ENCODE measurements around the gene UBE2E3. TPM values are rescaled to one million over a fixed set of nuclear protein-coding genes. Genes with fewer than 3 reads are reported as not detected.
A peak's percentile ranks its signal among the peaks of the same experiment; 100 is the strongest.

UBE2E3 gene
- total RNA-seq, 1 experiment from 2014 or later, result 91.3 TPM

- no peak for TF ChIP-seq POLR2AphosphoS5 (IDR thresholded peaks at IDR 0.05; ENCODE audit: low read depth, low read length)
- H3K4me3 ChIP-seq (ENCODE audit: low read depth in 2 of 2, low read length in 2 of 2), result no peak overlapping the region
- intact Hi-C loops (cut with micrococcal nuclease; ENCODE audit: unreplicated experiment), result no loop called here
- no TSS peak for BruUV-seq (replicated peaks)
- H3K9me3 ChIP-seq (ENCODE audit: control insufficient read depth, insufficient read depth, low read depth, low read length), result no peaks in the 10 kb centered on the region
- H3K27ac ChIP-seq (ENCODE audit: low read length), result no peak overlapping the region
- no peak for DNase-seq (ENCODE audit: low read depth, low spot score)
- peaks cover 4% of the 10 kb centered on the region; the same call in 1 of the 2 replicates for H3K36me3 ChIP-seq (ENCODE audit: control insufficient read depth, insufficient read depth, low read length)
- POLR2A ChIA-PET, result no interaction called here
- H3K27me3 ChIP-seq (ENCODE audit: control insufficient read depth, insufficient read depth, low read length), result no peaks in the 10 kb centered on the region
- in situ Hi-C loops (cut with HindIII; ENCODE audit: low pct_unique_long_range_greater_than_20kb, low sequenced_read_pairs), result no loop called here
- ATAC-seq, result no peak
- no peaks in the 10 kb centered on the region for H3K4me1 ChIP-seq (ENCODE audit: control insufficient read depth, insufficient read depth, low read length)
- CTCF ChIA-PET, result no interaction called here
These were observed 94.1 kb downstream of the UBE2E3 start for GRCh38 chr2:181074457-181074856.

- no peaks in the 10 kb centered on the region for H3K27me3 ChIP-seq (ENCODE audit: control insufficient read depth, insufficient read depth, low read length)
- no peak overlapping the region for H3K4me3 ChIP-seq (ENCODE audit: low read depth in 2 of 2, low read length in 2 of 2)
- ChIA-PET CTCF (no interaction called here), POLR2A (no interaction called here)
- no peak for DNase-seq (ENCODE audit: low read depth, low spot score)
- in situ Hi-C loops (cut with HindIII; ENCODE audit: low pct_unique_long_range_greater_than_20kb, low sequenced_read_pairs) (no loop called here), intact Hi-C loops (cut with micrococcal nuclease; ENCODE audit: unreplicated experiment) (loop anchor here (5.0 kb wide), 1 partner anchor 641 kb away; no protein-coding TSS in a partner anchor)
- no peaks in the 10 kb centered on the region for H3K9me3 ChIP-seq (ENCODE audit: control insufficient read depth, insufficient read depth, low read depth, low read length)
- TF ChIP-seq POLR2AphosphoS5 (IDR thresholded peaks at IDR 0.05; ENCODE audit: low read depth, low read length) (no peak), SIN3A (IDR thresholded peaks at IDR 0.05; ENCODE audit: borderline replicate concordance, insufficient read depth, low read depth, low read length) (no peak), TCF7L2 (IDR thresholded peaks at IDR 0.05; ENCODE audit: low read depth, low read length) (no peak)
- TF ChIP-seq, protein P1, sequence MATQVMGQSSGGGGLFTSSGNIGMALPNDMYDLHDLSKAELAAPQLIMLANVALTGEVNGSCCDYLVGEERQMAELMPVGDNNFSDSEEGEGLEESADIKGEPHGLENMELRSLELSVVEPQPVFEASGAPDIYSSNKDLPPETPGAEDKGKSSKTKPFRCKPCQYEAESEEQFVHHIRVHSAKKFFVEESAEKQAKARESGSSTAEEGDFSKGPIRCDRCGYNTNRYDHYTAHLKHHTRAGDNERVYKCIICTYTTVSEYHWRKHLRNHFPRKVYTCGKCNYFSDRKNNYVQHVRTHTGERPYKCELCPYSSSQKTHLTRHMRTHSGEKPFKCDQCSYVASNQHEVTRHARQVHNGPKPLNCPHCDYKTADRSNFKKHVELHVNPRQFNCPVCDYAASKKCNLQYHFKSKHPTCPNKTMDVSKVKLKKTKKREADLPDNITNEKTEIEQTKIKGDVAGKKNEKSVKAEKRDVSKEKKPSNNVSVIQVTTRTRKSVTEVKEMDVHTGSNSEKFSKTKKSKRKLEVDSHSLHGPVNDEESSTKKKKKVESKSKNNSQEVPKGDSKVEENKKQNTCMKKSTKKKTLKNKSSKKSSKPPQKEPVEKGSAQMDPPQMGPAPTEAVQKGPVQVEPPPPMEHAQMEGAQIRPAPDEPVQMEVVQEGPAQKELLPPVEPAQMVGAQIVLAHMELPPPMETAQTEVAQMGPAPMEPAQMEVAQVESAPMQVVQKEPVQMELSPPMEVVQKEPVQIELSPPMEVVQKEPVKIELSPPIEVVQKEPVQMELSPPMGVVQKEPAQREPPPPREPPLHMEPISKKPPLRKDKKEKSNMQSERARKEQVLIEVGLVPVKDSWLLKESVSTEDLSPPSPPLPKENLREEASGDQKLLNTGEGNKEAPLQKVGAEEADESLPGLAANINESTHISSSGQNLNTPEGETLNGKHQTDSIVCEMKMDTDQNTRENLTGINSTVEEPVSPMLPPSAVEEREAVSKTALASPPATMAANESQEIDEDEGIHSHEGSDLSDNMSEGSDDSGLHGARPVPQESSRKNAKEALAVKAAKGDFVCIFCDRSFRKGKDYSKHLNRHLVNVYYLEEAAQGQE (IDR thresholded peaks at IDR 0.05; ENCODE audit: insufficient read depth in 1 of 2, low read depth in 2 of 2, low read length in 1 of 2), result no peak
- TF ChIP-seq, protein P2, sequence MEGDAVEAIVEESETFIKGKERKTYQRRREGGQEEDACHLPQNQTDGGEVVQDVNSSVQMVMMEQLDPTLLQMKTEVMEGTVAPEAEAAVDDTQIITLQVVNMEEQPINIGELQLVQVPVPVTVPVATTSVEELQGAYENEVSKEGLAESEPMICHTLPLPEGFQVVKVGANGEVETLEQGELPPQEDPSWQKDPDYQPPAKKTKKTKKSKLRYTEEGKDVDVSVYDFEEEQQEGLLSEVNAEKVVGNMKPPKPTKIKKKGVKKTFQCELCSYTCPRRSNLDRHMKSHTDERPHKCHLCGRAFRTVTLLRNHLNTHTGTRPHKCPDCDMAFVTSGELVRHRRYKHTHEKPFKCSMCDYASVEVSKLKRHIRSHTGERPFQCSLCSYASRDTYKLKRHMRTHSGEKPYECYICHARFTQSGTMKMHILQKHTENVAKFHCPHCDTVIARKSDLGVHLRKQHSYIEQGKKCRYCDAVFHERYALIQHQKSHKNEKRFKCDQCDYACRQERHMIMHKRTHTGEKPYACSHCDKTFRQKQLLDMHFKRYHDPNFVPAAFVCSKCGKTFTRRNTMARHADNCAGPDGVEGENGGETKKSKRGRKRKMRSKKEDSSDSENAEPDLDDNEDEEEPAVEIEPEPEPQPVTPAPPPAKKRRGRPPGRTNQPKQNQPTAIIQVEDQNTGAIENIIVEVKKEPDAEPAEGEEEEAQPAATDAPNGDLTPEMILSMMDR (IDR thresholded peaks at IDR 0.05), result no peak
- no peak for ATAC-seq
- BruUV-seq (replicated peaks), result no TSS peak
- no peak overlapping the region for H3K27ac ChIP-seq (ENCODE audit: low read length)
- no peaks in the 10 kb centered on the region for H3K4me1 ChIP-seq (ENCODE audit: control insufficient read depth, insufficient read depth, low read length)
- H3K36me3 ChIP-seq (ENCODE audit: control insufficient read depth, insufficient read depth, low read length), result peaks cover 4% of the 10 kb centered on the region; the same call in 1 of the 2 replicates
These were observed 96.3 kb downstream of the UBE2E3 start for GRCh38 chr2:181076658-181077057.

DNA sequence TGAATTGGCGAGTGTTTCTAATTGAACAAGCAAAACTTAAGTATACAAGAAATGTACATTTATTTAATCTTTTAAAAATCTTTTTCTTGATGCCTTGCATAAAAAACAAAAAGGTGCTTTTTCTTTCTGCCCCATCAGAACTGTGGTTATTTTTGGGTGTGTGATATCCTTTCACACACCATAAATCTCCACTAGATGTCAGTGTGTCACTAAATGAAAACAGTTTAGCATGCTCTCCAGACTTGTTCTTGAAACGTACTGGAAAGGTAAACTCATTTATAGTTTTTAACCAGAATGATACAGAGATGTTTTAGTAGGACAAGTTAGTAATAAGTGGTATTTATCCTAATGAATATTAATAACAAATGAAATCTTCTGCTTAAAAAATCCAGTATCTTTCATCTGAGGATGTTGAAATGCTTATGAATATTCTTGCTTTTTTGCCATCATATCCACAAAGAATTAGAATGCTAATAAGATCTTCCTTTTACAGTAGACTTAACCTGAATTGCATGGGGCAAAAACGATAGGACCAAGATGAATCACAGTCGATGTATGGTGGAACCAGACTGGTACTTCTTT, 96.8 kb downstream of the UBE2E3 start:
- BruUV-seq (replicated peaks), result no TSS peak
- intact Hi-C loops (cut with micrococcal nuclease; ENCODE audit: unreplicated experiment) (loop anchor here (5.0 kb wide), 1 partner anchor 640 kb away; no protein-coding TSS in a partner anchor), in situ Hi-C loops (cut with HindIII; ENCODE audit: low pct_unique_long_range_greater_than_20kb, low sequenced_read_pairs) (no loop called here)
- TF ChIP-seq TCF7L2 (IDR thresholded peaks at IDR 0.05; ENCODE audit: low read depth, low read length), result no peak
- TF ChIP-seq, protein P2 (IDR thresholded peaks at IDR 0.05), result peak; percentile 74; the same call in 1 of the 2 replicates
- Histone ChIP-seq H3K4me3 (ENCODE audit: low read depth in 2 of 2, low read length in 2 of 2) (no peak overlapping the region), H3K4me1 (ENCODE audit: control insufficient read depth, insufficient read depth, low read length) (no peaks in the 10 kb centered on the region), H3K27me3 (ENCODE audit: control insufficient read depth, insufficient read depth, low read length) (no peaks in the 10 kb centered on the region), H3K27ac (ENCODE audit: low read length) (no peak overlapping the region), H3K9me3 (ENCODE audit: control insufficient read depth, insufficient read depth, low read depth, low read length) (no peaks in the 10 kb centered on the region), H3K36me3 (ENCODE audit: control insufficient read depth, insufficient read depth, low read length) (peaks cover 4% of the 10 kb centered on the region; the same call in 1 of the 2 replicates)
- ATAC-seq (peak; percentile 90), DNase-seq (ENCODE audit: low read depth, low spot score) (peak; percentile 22)
- CTCF ChIA-PET, result no interaction called here
- POLR2A ChIA-PET, result no interaction called here

Data from Panc1 (cell line).